Adipose tissue (tissue), 3 donors: ENCODE data around the gene POLR2F. TPM values are rescaled to one million over a fixed set of nuclear protein-coding genes. Genes with fewer than 3 reads are reported as not detected.
"Not testable (repeated sequence)": the region's sequence is repeated elsewhere in the genome, so short reads cannot be mapped to it uniquely, and the experiment has no call there.

Experiments used
- H3K27ac ChIP-seq: one replicate; pipeline ENCODE4 v1.5.1; 2013; ENCODE audit warnings: low read depth, low read length
- WGBS, 3 donors: extraction: QIAGEN DNeasy Blood & Tissue Kit; methylation state at CpG; one replicate each; pipeline ENCODE4 v1.1.7; 2013; 5-methylcytosine and 5-hydroxymethylcytosine counted together
- polyA plus RNA-seq, 3 donors: library from polyadenylated mRNA; stranded (reverse); fragments of 200-250 nt; gene quantifications; one replicate each; pipeline ENCODE4 v1.2.3, GENCODE V29; 2013
- donor health status: healthy with polysubstance abuse.
- donor health status: Bipolar disorder and iron deficiency.
- donor health status: healthy.

POLR2F gene
- polyA plus RNA-seq, 3 donors, result 58.9 to 144 (median 134) TPM

- no peak overlapping the region for H3K27ac ChIP-seq
- 88 to 96% (median 94%) methylated on average over 7 of the region's 7 CpGs for WGBS, 3 donors
These were observed 9.7 kb upstream of the POLR2F start for GRCh38 chr22:37943825-37944198.

- WGBS, 3 donors, result 84 to 96% (median 88%) methylated on average over 10 to 11 of the region's 11 CpGs
- H3K27ac ChIP-seq, result not testable (repeated sequence)
These were observed 9.1 kb upstream of the POLR2F start for GRCh38 chr22:37944423-37944822.

GRCh38 chr22:37947142-37947795 is 6.2 kb upstream of the POLR2F start:
- not testable (repeated sequence) for H3K27ac ChIP-seq
- WGBS, 3 donors, result 91 to 95% (median 93%) methylated on average over 14 of the region's 14 CpGs

GRCh38 chr22:37951305-37951704 is 2.2 kb upstream of the POLR2F start:
- no peak overlapping the region for H3K27ac ChIP-seq
- whole genome bisulfite sequencing, 3 donors, result 61 to 70% (median 67%) methylated on average over 8 of the region's 8 CpGs

GRCh38 chr22:37952629-37953028 is 870 bp upstream of the POLR2F start:
- not testable (repeated sequence) for H3K27ac ChIP-seq
- WGBS, 3 donors, result 10 to 12% (median 12%) methylated on average over 20 of the region's 20 CpGs

GRCh38 chr22:37953062-37953436 is 450 bp upstream of the POLR2F start:
- WGBS, 3 donors, result 0 to 1% (median 1%) methylated on average over 13 of the region's 13 CpGs
- H3K27ac ChIP-seq, result no peak overlapping the region

GRCh38 chr22:37954686-37955085 is 1.2 kb downstream of the POLR2F start:
- no peak overlapping the region for H3K27ac ChIP-seq
- 57 to 77% (median 72%) methylated on average over 4 of the region's 4 CpGs for WGBS, 3 donors

GRCh38 chr22:37955825-37956397 is 2.4 kb downstream of the POLR2F start:
- not testable (repeated sequence) for H3K27ac ChIP-seq

GRCh38 chr22:37957232-37957631 is 3.7 kb downstream of the POLR2F start:
- 77 to 90% (median 77%) methylated on average over 4 of the region's 4 CpGs for WGBS, 3 donors

More at GRCh38 chr22:37955825-37956397, 2.4 kb downstream of the POLR2F start:
- 77 to 92% (median 88%) methylated on average over 15 of the region's 15 CpGs for WGBS, 3 donors

GRCh38 chr22:37959231-37959825 is 5.8 kb downstream of the POLR2F start:
- 95 to 98% (median 96%) methylated on average over 17 to 18 of the region's 18 CpGs for WGBS, 3 donors
- H3K27ac ChIP-seq, result no peak overlapping the region

More at GRCh38 chr22:37957232-37957631, 3.7 kb downstream of the POLR2F start:
- H3K27ac ChIP-seq, result no peak overlapping the region

GRCh38 chr22:37961062-37961461 is 7.6 kb downstream of the POLR2F start:
- no peak overlapping the region for H3K27ac ChIP-seq
- 95 to 99% (median 97%) methylated on average over 4 of the region's 4 CpGs for WGBS, 3 donors

- H3K27ac ChIP-seq, result no peak overlapping the region
- WGBS, 3 donors, result 80 to 84% (median 82%) methylated on average over 9 of the region's 9 CpGs
These were observed 12.6 kb downstream of the POLR2F start for GRCh38 chr22:37965940-37966664.

GRCh38 chr22:37967147-37967546 is 13.6 kb downstream of the POLR2F start:
- WGBS, 3 donors, result 42 to 68% (median 50%) methylated on average over 1 of the region's 1 CpG
- H3K27ac ChIP-seq, result no peak overlapping the region

- no peak overlapping the region for H3K27ac ChIP-seq
- WGBS, 3 donors, result 79 to 86% (median 85%) methylated on average over 14 of the region's 14 CpGs
These were observed 14.3 kb downstream of the POLR2F start for GRCh38 chr22:37967637-37968451.

- 86 to 96% (median 94%) methylated on average over 5 of the region's 5 CpGs for WGBS, 3 donors
- H3K27ac ChIP-seq, result no peak overlapping the region
These were observed 15.2 kb downstream of the POLR2F start for GRCh38 chr22:37968452-37969251.

GRCh38 chr22:37970864-37971263 is 17.4 kb downstream of the POLR2F start:
- 88 to 98% (median 94%) methylated on average over 4 of the region's 4 CpGs for WGBS, 3 donors
- no peak overlapping the region for H3K27ac ChIP-seq

GRCh38 chr22:37971475-37972434 is 18.3 kb downstream of the POLR2F start:
- WGBS, 3 donors, result 80 to 89% (median 84%) methylated on average over 7 of the region's 7 CpGs

More at GRCh38 chr22:37971475-37972434, 18.3 kb downstream of the POLR2F start:
- H3K27ac ChIP-seq, result no peak overlapping the region
